ENCODE data around the gene ELK3.

ELK3 gene

DNA sequence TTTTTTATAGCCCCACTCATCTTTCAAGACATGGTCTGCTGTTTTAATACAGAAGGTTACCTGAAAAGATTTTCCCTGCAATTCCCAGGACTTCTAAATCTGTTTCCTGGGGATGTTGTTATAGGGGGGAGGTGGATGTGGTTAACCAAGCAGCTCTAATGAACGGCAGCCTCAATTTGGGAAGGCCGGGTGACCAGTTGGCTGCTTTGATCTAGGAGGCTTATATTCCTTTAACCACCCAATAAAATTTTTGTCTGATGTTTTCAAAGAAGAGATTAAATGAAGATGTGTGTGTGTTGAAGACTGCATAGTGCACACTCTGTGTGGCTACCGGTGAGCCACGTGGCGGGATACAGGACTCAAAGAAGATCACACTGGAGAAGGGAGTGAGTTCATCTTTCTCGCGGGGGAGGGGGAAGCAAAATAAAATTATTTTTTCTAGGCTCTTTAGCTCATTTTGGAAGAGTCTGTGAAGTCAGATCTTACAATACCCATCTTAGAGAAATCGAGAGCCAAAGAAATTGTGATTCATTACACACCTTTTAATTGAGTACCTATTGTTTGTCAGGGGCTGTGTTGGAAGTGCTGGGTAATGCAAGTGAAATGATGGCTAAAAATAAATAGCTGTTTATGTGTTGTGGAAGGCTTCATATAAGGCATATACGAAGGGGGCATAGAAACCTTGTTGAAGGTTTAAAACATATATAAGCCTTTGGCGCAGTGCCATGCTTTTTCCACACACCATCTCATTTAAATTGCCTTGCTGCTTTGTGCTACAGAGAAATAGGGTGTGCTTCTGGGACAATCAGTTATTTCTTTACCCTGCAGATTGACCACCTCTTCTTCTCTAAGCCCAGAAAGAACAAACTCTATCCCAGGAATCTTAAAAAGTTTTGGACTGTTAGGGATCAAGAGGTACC lies 18.5 kb downstream of the ELK3 start:
- no peak for DNase-seq (ENCODE audit: low spot score)

DNA sequence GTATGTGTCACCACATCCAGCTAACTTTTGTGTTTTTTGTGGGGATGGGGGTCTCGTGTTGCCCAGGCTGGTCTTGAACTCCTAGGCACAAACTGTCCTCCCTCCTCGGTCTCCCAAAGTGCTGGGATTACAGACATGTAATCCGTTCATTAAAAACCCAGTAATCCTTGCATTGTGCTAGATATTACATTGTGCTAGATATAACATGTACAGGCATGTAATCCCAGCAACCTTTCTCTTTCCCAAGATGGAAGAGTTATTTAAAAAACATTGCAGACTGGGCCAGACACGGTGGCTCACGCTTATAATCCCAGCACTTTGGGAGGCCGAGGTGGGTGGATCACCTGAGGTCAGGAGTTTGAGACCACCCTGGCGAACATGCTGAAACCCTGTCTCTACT lies 19.7 kb downstream of the ELK3 start:
- no peak for DNase-seq (ENCODE audit: low spot score)

DNA sequence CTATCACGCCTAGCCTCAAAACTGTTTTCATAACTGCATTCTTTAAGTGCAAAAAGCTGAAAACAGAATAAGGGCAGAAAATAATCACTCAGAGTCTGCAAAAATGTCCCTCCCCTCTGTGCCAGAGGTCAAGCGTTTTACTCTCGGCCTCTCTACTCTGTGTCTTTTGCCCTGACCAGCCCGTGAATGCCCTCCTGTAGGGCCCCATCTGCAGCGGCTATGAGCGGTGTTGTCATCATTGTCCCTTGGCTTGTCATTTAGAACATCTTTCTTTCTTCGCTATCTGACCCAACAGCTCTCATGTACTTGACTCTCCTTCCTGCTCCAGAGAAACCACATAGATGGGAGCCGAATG lies 21.7 kb downstream of the ELK3 start:
- DNase-seq (ENCODE audit: low spot score), result no peak

DNA sequence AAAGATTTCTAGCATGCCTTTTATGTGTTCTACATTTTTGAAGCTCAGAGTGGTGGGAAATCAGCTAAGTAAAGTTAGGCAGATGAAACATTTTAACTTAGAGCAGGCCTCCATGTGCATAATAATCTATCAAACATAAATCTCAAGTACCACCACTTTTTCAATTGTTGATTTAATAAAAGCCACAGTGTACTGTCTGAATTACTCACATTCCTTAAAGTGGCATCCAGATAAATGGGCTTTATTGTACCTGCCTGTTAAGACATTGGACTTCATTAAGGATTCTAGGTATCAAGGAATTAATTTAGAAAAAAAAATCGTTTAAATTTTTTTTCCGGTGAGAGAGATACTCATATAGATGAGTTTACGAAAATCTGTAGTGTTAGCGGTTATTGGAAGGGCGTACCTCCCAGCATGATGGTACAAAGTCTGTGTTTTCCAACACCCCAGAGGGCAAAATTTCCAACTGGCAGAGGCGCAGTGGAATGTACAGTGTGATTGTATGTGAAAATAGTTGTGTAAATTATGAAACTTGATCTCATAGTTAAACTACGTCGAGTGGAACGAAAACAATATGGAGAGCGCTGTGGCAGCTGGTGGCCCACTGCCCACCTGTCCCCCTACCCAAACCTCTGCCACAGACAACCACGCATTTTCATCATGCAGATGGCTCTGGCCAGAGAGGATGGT lies 25.0 kb downstream of the ELK3 start:
- no peak for DNase-seq (ENCODE audit: low spot score)

DNA sequence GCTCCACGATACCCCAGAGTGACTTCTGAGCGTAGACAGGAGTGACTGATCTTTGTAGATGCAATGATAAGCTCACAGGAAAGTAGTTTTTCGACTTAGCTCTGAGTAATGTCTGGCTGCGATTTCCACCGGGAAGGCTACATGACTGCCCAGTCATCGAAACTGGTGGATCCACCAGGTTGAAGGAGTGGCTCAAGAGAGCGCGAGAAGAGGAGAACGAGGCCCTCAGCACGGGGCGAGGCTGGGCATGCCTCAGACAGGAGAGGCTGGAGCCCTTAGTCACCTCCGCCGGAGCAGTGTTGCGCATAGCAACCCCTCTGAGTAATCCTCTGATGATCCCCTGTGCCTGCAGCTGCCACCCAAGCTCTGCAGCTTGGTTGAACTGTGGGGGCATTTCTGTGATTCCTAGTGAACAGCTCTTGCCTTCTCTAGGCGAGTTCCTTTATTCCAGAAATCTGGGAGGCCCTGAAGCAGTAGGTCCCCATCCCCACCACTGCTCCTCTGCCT lies 25.6 kb downstream of the ELK3 start:
- peak; percentile 97 for DNase-seq (ENCODE audit: low spot score)

DNA sequence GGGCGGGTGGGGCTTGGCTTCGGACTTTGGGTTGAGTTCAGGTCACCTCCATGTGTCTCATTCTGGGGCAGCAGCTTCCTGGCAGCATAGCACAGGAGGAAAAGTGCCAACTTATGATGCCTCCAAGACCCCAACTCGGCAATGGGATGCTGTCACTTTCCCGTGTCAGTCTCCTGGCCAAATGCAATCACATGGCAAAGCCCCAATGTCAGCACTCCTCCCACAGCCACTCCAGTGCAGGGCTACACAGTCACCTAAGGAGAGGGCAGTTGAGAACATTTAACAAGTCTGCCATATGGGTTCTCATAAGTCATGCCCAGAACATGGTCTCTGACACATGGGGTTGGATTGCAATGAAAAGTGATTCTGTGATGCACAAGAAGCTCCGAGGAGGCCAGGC lies 26.7 kb downstream of the ELK3 start:
- DNase-seq (ENCODE audit: low spot score), result no peak

DNA sequence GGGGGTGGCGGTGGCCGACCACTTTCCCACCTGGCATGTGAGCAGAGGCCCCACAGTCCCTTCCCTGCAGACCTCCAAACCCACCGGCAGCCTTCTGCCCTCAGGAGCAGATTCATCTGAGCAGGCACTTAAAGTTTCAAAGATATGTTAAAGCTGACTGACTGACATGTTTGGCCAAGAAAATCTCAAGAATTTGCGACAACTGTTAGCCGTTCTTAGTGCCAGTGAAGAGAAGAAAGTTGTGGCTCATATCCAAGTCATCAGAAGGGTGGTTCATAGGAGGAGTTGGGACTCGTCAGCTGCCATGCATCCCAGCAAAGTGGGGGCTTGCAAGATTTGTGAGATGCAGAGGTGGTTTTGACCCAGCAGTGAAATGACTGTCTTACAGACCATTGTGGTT lies 27.2 kb downstream of the ELK3 start:
- no peak for DNase-seq (ENCODE audit: low spot score)

DNA sequence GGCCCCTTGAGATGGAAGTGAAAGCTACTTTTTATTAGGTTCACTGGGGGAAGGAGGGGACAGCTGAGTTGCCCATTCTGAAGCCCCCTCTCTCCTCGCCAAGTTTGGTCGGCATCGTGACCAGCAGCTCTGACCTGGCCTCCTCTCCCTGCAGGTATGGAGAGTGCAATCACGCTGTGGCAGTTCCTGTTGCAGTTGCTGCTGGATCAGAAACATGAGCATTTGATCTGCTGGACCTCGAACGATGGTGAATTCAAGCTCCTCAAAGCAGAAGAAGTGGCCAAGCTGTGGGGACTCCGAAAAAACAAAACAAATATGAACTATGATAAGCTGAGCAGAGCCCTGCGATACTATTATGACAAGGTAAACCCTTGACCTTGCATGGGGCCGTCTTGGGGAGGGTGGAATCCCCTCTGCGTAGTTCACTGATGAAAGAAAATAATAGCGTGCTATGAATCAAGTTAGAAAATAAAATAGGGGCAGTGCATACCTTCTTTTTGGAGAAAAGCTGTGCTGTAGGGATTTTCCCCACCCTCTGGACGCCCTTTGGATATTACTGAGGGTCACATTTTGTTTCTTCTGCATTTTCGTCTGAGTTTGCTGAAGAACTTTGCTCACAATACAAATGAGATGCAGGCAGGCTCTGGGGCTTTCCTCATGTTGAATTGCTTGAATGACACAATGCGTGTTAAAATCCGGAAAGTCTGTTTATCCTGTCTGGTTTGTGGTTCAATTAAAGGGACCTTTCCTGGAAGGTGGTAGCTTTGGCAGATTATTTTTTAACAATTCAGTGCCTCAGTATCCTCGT lies 29.4 kb downstream of the ELK3 start:
- DNase-seq (ENCODE audit: low spot score), result no peak

DNA sequence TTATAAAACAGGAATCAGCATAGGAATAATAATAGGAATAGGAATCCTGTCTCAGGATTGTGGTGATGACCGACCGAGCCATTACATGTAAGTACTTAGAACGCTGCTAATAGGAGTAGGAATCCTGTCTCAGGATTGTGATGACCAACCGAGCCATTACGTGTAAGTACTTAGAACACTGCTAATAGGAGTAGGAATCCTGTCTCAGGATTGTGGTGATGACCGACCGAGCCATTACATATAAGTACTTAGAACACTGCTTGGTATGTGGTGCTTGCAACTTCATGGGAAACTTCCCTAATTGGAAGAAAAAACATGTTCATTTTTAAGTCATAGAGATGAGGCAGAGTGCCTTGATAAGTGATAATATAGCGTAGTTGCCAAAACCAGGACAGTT lies 30.0 kb downstream of the ELK3 start:
- DNase-seq (ENCODE audit: low spot score), result no peak

DNA sequence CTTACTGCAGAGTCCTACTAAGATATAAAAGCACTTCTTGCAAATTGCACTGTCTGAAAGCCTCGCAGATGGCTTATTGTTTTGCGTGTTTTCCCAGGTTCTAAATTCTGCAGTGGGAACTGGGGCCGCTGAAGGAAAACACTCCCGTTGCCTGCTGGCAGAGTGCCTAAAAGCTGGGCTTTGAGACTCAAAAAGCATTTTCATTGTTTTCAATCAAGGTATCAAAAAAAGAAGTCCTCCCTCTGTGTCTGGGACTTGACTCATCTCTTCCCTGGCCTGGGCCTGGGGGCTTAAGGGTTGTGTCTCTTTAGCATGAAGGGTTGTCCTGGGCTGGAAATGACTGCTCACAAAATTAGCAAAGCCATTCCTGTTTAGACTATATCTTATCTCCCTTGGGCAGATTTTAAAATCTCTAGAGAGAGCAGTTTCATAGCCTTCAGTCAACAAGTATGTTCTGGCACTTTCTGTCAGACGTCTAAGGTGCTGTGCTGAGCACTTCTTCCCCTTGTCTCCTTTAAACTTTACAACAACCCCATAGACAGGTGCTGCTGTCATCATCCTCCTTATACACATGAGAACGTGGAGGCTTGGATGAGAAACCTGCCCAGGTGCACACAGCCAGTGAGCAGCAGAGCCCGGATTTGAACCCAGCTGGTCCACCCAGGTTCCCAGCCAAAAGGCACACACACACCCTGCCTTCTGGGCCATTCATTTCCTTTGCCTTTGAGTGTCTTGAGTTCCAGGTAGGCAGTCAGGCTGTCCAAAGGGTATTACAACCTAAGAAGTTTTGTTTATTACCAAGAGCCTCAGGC lies 31.1 kb downstream of the ELK3 start:
- no peak for DNase-seq (ENCODE audit: low spot score)

DNA sequence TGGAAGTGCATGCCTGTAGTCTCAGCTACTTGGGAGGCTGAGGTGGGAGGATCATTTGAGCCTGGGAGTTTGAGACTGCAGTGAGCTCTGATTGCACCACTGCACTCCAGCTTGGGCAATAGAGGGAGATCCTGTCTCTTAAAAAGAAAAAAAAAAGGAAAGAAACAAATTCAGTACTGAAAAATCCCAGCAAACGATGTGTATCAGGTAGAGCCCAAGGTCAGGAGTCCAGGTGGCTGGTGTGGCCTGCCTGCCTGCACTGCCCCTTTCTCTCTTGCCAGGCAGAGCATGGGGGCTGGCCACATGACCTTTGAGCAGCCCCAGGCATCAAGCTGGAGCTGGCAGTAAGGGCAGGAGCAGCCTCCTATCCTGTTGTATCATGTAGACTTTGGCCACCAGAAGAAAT lies 31.8 kb downstream of the ELK3 start:
- no peak for DNase-seq (ENCODE audit: low spot score)

DNA sequence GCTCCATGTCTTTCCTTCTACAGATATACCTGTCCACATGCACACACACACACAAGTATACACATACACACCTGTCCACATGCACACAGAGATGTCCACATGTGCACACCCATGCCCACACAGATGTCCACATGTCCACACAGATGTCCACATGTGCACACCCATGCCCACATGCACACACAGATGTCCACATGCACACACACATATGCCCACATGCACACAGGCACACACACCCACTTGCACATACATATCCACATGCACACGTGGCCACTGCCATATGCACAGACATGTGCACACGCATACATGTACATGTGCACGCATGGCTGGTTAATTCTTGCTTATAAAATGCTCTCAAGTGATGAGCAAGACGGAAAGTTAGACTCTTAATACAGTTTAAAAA lies 32.2 kb downstream of the ELK3 start:
- DNase-seq (ENCODE audit: low spot score), result no peak

DNA sequence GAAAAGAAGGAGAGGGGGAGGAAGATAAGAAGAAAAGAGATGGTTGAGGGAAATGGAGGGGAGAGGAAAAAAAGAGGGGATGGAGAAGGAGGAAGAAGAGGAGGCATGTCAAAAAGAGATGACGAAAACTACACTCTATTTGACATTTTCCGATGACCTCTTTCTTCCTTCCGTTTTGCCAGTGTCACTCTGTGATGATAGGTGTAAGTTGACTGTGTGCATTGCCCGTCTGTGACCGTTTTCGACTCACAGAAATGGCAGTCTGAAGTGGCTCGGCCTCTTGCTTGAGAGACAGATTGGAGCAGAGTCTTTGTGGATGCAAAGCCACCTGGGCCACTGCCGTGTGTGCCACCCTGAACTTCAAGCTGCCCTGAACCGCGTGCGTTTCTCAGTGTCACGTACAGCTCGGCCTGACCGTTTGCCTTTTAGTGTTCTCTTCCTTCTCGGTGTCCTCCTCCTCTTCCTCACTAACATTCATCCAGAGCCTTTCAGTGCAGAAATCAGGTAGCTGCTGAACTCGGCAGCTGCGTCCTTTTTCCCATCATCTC lies 32.7 kb downstream of the ELK3 start:
- no peak for DNase-seq (ENCODE audit: low spot score)

DNA sequence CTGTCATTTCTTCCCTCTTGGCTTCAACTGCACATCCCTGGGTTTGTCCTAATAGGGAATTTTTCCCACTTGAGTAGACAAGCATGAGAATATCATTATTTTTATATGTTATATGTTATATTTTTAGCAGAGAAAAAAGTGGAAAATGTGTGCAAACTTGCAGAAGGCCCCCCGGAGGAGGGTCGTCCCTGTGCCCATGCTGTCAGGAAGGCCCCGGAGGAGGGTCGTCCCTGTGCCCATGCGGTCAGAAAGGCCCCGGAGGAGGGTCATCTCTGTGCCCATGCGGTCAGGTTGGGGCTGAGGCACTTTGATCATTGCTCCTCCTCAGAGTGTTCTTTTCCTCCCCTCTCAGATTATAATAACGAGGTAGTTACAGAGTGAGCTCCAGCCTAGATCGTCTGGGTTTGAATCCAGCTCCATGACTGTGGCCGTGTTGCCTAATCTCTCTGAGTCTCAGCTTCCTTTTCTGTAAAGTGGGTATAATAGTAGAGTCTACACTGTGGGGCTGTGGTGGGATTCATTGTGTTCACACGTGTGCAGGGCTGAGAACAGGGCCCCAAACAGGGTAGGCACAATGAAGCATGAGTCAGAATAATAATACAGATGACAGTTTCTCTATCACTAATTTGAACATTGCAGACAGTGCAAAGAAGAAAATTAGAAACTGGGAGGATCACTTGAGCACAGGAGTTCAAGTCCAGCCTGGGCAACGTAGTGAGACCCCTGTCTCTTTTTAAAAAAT lies 33.4 kb downstream of the ELK3 start:
- no peak for DNase-seq (ENCODE audit: low spot score)

DNA sequence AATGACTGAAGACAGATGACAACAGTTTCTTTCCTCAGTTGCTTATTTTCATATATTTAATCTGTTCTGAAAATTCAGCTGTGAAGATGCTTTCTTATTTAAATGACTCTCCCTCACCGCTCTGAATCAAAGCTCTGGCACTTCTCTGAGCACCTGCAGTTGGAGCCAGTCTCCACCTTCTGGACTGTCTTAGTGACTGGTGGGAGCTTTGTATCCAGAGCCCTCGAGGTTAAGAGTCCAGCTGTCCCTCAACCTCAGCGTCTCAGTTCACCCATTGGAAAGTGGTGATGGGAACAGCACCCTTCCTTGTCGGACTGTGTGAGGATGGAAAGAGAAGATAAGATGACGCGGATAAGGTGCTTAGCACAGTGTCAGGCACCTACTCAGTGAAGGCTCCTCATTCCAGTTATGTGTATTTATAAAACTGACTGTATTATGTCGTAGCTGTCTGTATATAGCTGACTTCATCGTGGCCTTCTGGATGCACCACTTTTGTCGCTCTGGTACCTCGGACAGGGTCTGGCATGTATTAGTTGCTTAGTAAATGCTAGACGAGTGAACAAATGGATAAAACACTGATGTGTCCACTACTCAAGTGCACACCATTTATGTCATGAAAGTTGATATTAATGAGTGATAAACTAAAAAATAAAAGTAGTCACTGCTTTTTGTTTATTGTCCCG lies 34.5 kb downstream of the ELK3 start:
- DNase-seq (ENCODE audit: low spot score), result no peak

DNA sequence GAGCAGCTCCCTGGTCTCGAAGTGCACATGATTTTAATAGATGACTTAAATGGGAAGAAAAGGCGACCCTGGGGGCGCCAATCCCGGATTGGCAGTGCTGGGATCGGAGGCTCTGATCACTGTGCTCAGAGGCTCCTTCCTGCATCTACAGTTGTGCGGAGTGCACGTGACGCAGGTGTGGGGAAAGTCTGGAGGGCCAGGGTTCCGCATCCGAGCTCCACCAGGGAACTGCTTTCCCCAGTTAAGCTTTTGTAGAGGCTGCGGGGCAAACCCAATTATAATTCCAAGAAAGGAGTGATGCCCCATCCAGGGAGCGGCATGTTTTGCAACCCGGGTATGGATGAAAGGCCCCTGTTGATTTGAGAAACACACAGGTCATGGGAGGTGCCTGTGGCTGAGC lies 36.5 kb downstream of the ELK3 start:
- DNase-seq (ENCODE audit: low spot score), result no peak

DNA sequence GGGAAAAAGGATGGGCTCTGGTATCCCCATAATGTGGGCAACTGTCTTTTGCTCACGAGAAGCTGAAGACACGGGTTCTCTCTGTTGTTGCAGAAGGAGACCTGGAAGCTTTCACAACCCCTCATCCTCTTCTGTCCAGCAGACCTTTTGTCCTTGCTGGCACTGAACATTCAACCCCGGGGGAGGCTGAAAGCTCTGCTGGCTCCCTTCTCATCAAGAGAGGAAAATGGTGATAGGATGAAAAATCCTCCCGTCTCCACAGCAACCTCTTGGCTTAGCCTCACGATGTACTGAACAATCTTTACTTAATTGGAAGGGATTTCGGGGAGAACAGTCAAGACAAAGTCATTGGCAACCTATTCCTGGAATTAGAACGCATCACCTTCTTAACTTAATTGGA lies 39.0 kb downstream of the ELK3 start:
- no peak for DNase-seq (ENCODE audit: low spot score)

DNA sequence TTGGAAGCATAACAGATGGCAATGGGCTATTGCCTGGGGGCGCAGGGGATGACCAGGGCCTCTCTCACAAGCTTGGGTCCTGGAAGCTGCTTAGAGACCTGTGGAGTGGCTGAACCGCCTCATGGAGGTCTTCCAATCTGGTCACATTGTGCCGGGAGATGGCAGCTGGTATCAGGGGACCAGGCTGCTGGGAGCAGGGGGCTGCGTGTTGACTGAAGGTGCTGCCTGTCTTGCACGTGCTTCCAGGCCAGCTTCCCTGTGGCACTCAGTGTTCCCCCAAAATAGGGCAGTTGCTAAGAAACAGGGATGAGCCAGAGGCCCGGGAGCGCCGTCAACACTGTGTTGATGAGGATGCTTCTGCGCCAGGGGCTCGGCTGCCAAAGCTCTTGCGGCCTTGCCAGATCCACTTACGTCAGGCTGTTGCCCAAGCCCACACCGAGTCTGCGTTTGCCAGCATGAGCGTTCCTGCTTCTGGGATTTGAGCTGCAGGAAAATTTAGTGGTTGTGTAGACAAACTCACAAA lies 39.8 kb downstream of the ELK3 start:
- DNase-seq (ENCODE audit: low spot score), result peak; percentile 95

DNA sequence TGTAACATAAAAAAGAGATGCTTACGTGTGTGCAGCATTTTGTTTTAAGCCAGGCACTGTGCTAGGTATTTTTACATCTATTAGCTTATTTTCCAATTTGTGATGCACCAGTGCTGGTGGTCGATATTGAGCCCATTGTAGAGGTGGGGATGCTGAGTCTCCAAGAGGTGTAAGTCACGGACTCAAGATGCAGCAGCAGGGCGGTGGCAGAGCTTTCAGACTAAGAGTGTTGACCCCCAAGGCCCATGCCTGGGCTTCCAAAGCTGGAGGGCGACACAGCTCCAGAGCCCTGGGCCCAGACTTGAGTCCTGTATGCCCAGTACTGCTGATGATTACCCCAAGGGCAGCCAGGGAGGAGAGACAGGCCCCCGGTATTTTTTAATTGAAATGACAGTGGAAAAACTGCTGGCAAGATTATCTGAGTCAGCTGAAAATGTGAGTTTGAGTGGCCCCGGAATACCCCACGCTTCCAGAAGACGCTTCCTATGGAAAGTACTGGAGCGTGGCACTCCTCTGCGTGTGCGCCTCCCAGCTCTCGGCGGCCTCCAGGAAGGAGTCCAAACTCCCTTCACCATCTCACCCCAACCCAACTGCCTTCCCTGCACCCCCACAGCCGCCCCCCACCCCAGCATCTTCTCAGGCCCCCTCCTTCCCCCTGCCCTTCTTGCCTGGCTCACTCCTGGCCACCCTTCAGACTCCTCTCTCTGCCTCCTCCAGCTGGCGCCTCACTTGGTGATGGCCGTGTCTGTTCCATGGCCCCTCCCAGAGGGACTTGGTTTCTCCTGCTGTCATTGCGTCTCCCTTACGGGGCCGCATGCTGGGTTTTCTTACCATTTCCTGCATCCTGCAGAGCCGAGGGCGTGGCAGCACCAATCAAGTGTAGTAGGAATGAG lies 40.7 kb downstream of the ELK3 start:
- no peak for DNase-seq (ENCODE audit: low spot score)

All from AG20443 (cell line).